Measurements from ENCODE around the gene CLASP2. TPM values are rescaled to one million over a fixed set of nuclear protein-coding genes. Genes with fewer than 3 reads are reported as not detected.
A peak's percentile ranks its signal among the peaks of the same experiment; 100 is the strongest.

The CLASP2 gene
- total RNA-seq, 1 experiment from 2014 or later: 66.3 TPM

DNA sequence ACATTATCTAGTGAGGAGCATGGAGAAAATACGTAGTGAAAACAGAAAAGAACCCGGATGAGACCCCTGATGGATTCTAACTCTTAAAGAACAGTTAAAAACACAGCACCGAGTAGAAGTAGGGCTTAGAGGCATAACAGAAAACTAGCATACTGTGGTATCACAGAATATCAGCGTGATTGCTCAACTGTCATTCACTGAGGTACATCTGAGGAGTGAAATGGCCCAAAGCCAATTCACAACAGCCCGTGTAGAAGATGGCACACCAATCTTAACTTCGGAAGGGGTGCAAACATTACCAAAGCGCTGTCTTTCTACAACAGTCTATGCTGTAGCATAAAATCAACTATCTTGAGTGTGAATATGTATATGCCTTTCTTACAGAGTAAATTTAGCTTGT lies 1.8 kb downstream of the CLASP2 start:
- CTCF ChIA-PET: no interaction called here
- H3K27ac Mint-ChIP-seq (ENCODE audit: unreplicated experiment): no peak overlapping the region

DNA sequence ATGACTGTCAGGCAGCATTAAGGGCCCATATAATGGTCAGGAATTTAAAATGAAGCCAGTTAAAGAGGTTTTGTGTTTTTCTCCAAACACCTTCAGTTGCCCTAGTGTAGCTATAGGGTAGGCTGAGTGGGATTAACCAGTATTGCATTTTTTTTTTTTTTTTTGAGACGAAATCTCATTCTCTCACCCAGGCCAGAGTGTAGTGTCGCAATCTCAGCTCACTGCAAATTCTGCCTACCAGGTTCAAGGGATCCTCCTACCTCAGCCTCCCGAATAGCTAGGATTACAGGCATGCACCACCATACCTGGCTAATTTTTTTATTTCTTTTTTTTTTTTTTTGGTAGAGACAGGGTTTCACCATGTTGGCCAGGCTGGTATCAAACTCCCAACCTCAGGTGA lies 7.0 kb downstream of the CLASP2 start:
- Histone ChIP-seq H3K4me1 (peaks cover 5% of the 10 kb centered on the region; the same call in 1 of the 2 replicates), H3K9me3 (no peaks in the 10 kb centered on the region), H3K4me3 (ENCODE audit: low read depth, low read length) (no peak overlapping the region), H3K36me3 (ENCODE audit: control insufficient read depth, insufficient read depth, low read length) (no peaks in the 10 kb centered on the region), H3K27me3 (replicated peaks; ENCODE audit: control insufficient read depth, insufficient read depth, low read length) (no peaks in the 10 kb centered on the region)
- TF ChIP-seq, protein P1, sequence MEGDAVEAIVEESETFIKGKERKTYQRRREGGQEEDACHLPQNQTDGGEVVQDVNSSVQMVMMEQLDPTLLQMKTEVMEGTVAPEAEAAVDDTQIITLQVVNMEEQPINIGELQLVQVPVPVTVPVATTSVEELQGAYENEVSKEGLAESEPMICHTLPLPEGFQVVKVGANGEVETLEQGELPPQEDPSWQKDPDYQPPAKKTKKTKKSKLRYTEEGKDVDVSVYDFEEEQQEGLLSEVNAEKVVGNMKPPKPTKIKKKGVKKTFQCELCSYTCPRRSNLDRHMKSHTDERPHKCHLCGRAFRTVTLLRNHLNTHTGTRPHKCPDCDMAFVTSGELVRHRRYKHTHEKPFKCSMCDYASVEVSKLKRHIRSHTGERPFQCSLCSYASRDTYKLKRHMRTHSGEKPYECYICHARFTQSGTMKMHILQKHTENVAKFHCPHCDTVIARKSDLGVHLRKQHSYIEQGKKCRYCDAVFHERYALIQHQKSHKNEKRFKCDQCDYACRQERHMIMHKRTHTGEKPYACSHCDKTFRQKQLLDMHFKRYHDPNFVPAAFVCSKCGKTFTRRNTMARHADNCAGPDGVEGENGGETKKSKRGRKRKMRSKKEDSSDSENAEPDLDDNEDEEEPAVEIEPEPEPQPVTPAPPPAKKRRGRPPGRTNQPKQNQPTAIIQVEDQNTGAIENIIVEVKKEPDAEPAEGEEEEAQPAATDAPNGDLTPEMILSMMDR (IDR thresholded peaks at IDR 0.05; ENCODE audit: insufficient read depth in 1 of 2, low read depth in 1 of 2, low read length in 1 of 2, severe bottlenecking in 1 of 2, unreplicated experiment in 1 of 2): no peak
- intact Hi-C loops (cut with micrococcal nuclease; ENCODE audit: unreplicated experiment): loop anchor here (10.0 kb wide), 2 partner anchors 386 to 576 kb away; no protein-coding TSS in a partner anchor
- Mint-ChIP-seq H3K27ac (ENCODE audit: unreplicated experiment) (no peak overlapping the region), H3K27me3 (ENCODE audit: insufficient read depth, unreplicated experiment) (no peaks in the 10 kb centered on the region), H3K4me3 (ENCODE audit: unreplicated experiment) (no peak overlapping the region), H3K9me3 (ENCODE audit: unreplicated experiment) (no peaks in the 10 kb centered on the region), H3K36me3 (ENCODE audit: insufficient read depth, unreplicated experiment) (no peaks in the 10 kb centered on the region), H3K4me1 (ENCODE audit: low read depth, unreplicated experiment) (no peaks in the 10 kb centered on the region)
- BruUV-seq (replicated peaks): no TSS peak
- no peak for DNase-seq
- ChIA-PET CTCF (no interaction called here), POLR2A (no interaction called here)

More for the DNA sequence above, 1.8 kb downstream of the CLASP2 start:
- no peaks in the 10 kb centered on the region for H3K9me3 Mint-ChIP-seq (ENCODE audit: unreplicated experiment)
- intact Hi-C loops (cut with micrococcal nuclease; ENCODE audit: unreplicated experiment): loop anchor here (1.0 to 10.0 kb wide), 4 partner anchors 80 to 581 kb away; partner anchors contain the start of gene UBP1
- no peaks in the 10 kb centered on the region for H3K9me3 ChIP-seq
- H3K4me1 Mint-ChIP-seq (ENCODE audit: low read depth, unreplicated experiment): no peaks in the 10 kb centered on the region
- no peaks in the 10 kb centered on the region for H3K27me3 ChIP-seq (replicated peaks; ENCODE audit: control insufficient read depth, insufficient read depth, low read length)
- H3K36me3 Mint-ChIP-seq (ENCODE audit: insufficient read depth, unreplicated experiment): peaks cover 11% of the 10 kb centered on the region
- peaks cover 11% of the 10 kb centered on the region; the same call in 1 of the 2 replicates for H3K4me1 ChIP-seq
- no peak overlapping the region for H3K4me3 Mint-ChIP-seq (ENCODE audit: unreplicated experiment)
- no TSS peak for BruUV-seq (replicated peaks)
- peak overlapping the region; percentile 8; the same call in 1 of the 2 replicates for H3K4me3 ChIP-seq (ENCODE audit: low read depth, low read length)
- H3K36me3 ChIP-seq (ENCODE audit: control insufficient read depth, insufficient read depth, low read length): no peaks in the 10 kb centered on the region
- no peak for DNase-seq
- TF ChIP-seq, protein P1 (IDR thresholded peaks at IDR 0.05; ENCODE audit: insufficient read depth in 1 of 2, low read depth in 1 of 2, low read length in 1 of 2, severe bottlenecking in 1 of 2, unreplicated experiment in 1 of 2): no peak
- POLR2A ChIA-PET: no interaction called here
- H3K27me3 Mint-ChIP-seq (ENCODE audit: insufficient read depth, unreplicated experiment): no peaks in the 10 kb centered on the region

DNA sequence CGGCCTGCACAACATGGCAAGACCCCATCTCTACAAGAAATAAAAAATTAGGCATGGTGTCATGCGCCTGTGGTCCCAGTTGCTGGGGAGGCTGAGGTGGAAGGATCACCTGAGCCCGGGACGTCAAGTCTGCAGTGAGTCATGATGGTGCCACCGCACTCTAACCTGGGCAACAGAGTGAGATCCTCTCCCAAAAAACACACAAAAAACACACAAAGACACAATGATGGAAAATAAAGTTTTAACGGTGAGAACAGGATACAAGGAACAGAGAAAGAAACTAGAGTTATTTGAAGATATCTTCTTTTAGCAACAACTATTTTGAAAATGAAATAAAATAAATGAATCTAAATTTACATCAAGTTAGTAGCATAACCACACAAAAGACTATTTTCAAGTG lies 12.0 kb downstream of the CLASP2 start:
- ChIA-PET POLR2A (no interaction called here), CTCF (no interaction called here)
- no peaks in the 10 kb centered on the region for H3K27me3 ChIP-seq (replicated peaks; ENCODE audit: control insufficient read depth, insufficient read depth, low read length)
- no peaks in the 10 kb centered on the region for H3K36me3 ChIP-seq (ENCODE audit: control insufficient read depth, insufficient read depth, low read length)
- Mint-ChIP-seq H3K27me3 (ENCODE audit: insufficient read depth, unreplicated experiment) (no peaks in the 10 kb centered on the region), H3K27ac (ENCODE audit: unreplicated experiment) (no peak overlapping the region), H3K4me1 (ENCODE audit: low read depth, unreplicated experiment) (no peaks in the 10 kb centered on the region), H3K36me3 (ENCODE audit: insufficient read depth, unreplicated experiment) (no peaks in the 10 kb centered on the region), H3K9me3 (ENCODE audit: unreplicated experiment) (peaks cover 11% of the 10 kb centered on the region), H3K4me3 (ENCODE audit: unreplicated experiment) (no peak overlapping the region)
- no TSS peak for BruUV-seq (replicated peaks)
- TF ChIP-seq, protein P1 (IDR thresholded peaks at IDR 0.05; ENCODE audit: insufficient read depth in 1 of 2, low read depth in 1 of 2, low read length in 1 of 2, severe bottlenecking in 1 of 2, unreplicated experiment in 1 of 2): no peak
- no peak overlapping the region for H3K4me3 ChIP-seq (ENCODE audit: low read depth, low read length)
- H3K4me1 ChIP-seq: no peaks in the 10 kb centered on the region
- no peak for DNase-seq
- intact Hi-C loops (cut with micrococcal nuclease; ENCODE audit: unreplicated experiment): no loop called here
- H3K9me3 ChIP-seq: peaks cover 4% of the 10 kb centered on the region; the same call in 1 of the 2 replicates

All from Caco-2 (cell line).